Heart left ventricle (tissue), 16 donors: ENCODE results near the gene PLPP6. TPM values are rescaled to one million over a fixed set of nuclear protein-coding genes. Genes with fewer than 3 reads are reported as not detected.

Experiments
- ATAC-seq, 4 donors: fragments of 200-7000 bp; cut with Tn5 transposase; one replicate each; pipeline ENCODE4 v1.9.1; 2020 to 2022; ENCODE audit warnings: moderate library complexity in 4 of 4, mild to moderate bottlenecking in 3 of 4, moderate number of reproducible peaks in 1 of 4
- DNase-seq, 5 donors: peaks; one replicate each; pipeline ENCODE4 v3.0.0-alpha.2; 2020
- H3K27ac ChIP-seq, 12 donors: fragments of 200-600 bp; sonication (generic) in 4 of 12; one replicate each; pipeline versions ENCODE4 v1.5.0 to v1.8.0; 2016 to 2022; ENCODE audit warnings: mild to moderate bottlenecking in 2 of 12
- H3K27me3 ChIP-seq, 9 donors: fragments of 200-600 bp; sonication (generic) in 2 of 9; one replicate each; pipeline versions ENCODE4 v1.5.1 to v1.8.0; 2016 to 2022; ENCODE audit warnings: mild to moderate bottlenecking in 3 of 9
- H3K36me3 ChIP-seq, 9 donors: fragments of 200-600 bp; sonication (generic) in 2 of 9; one replicate each; pipeline versions ENCODE4 v1.5.0 to v1.8.0; 2018 to 2022; ENCODE audit warnings: mild to moderate bottlenecking in 2 of 9
- H3K4me1 ChIP-seq, 12 donors: fragments of 200-600 bp; sonication (generic) in 4 of 12; one replicate each; pipeline versions ENCODE4 v1.5.0 to v1.8.0; 2016 to 2022; ENCODE audit warnings: mild to moderate bottlenecking in 3 of 12
- H3K4me3 ChIP-seq, 12 donors: fragments of 200-600 bp; sonication (generic) in 4 of 12; one replicate each; pipeline versions ENCODE4 v1.5.0 to v1.8.0; 2017 to 2022; ENCODE audit warnings: mild to moderate bottlenecking in 9 of 12, moderate library complexity in 4 of 12
- H3K9me3 ChIP-seq, 12 donors: fragments of 200-600 bp; sonication (generic) in 4 of 12; one replicate each; pipeline versions ENCODE4 v1.5.0 to v1.8.0; 2016 to 2022; ENCODE audit warnings: mild to moderate bottlenecking in 1 of 12
- POLR2A ChIP-seq, 2 donors: fragments of 450-650 bp; IDR thresholded peaks; one replicate each; pipeline ENCODE4 v1.6.1; 2017; ENCODE audit warnings: antibody characterized with exemption in 2 of 2, mild to moderate bottlenecking in 2 of 2, moderate library complexity in 2 of 2
- WGBS, 4 donors: extraction: QIAGEN DNeasy Blood & Tissue Kit in 2 of 4; methylation state at CpG; one replicate each; pipeline versions ENCODE4 v1.1.5 to v1.1.7; 2013 to 2018; 5-methylcytosine and 5-hydroxymethylcytosine counted together
- intact Hi-C, 10 donors: fragments of 100-400 bp; cut with DNase I; formaldehyde crosslinking; loops; one replicate each; pipeline versions ENCODE4 v1.11.1 to v1.14.2; 2022
- polyA plus RNA-seq, 2 donors: library from polyadenylated mRNA; stranded (reverse); fragments of 200-250 nt; gene quantifications; one replicate each; pipeline ENCODE4 v1.2.3, GENCODE V29; 2013
- total RNA-seq, 9 donors: library from RNA; depleted of rRNA in 2 of 9; stranded (reverse); fragments of >200 nt in 2 of 9; fragmentation: NEBNext Ultra II Directional in 3 of 9; extraction: Animal tissue kit (Norgen Biotek cat#: 25700) in 3 of 9; gene quantifications; one replicate each; pipeline versions ENCODE4 v1.1.0 to v1.2.4, GENCODE V29; 2016 to 2023
- TF ChIP-seq, protein P1 (sequence below), 12 donors: fragments of 200-600 bp; sonication (generic) in 4 of 12; IDR thresholded peaks; one replicate each; pipeline versions ENCODE4 v1.5.0 to v1.8.0; 2018 to 2022; ENCODE audit warnings: antibody characterized with exemption in 12 of 12, mild to moderate bottlenecking in 5 of 12
- donor health status: ischemic (EF 13 %, LVEDD 7.1; RV severe dilation, severe dysfunction).
- donor health status: healthy with polysubstance abuse.
- donor health status: DM: no; HTN: yes; CAD: no.
- donor health status: DM: no; HTN: no; CAD: no.
- donor health status: ischemic (EF 25% LVEDD 6.9; RV normal size, moderate dysfunction).
- donor health status: ischemic (EF 25% LVEDD 5.7; RV mildly dilated, moderate dysfunction).
- donor health status: healthy.
- donor health status: DM: yes; HTN: yes; CAD: no.
- donor health status: ischemic (EF 35%, LVEDD 5.7; RV mildly dilated, moderate dysfunction).
- donor health status: nonischemic (EF 11% LVEDD 7.7; RV severe dilation, severe dysfunction).
- donor health status: DM: yes; HTN: yes; CAD: no.
- donor health status: PGD.
- donor health status: ischemic (EF 29% LVEDD 5.4; RV normal size, mild dysfunction).
- donor health status: nonischemic (EF 23%, LVEDD 6.1; RV moderate dilation, normal function).

PLPP6 gene
- total and polyA plus RNA-seq, 11 donors: 1.0 to 5.4 (median 2.8) TPM

DNA sequence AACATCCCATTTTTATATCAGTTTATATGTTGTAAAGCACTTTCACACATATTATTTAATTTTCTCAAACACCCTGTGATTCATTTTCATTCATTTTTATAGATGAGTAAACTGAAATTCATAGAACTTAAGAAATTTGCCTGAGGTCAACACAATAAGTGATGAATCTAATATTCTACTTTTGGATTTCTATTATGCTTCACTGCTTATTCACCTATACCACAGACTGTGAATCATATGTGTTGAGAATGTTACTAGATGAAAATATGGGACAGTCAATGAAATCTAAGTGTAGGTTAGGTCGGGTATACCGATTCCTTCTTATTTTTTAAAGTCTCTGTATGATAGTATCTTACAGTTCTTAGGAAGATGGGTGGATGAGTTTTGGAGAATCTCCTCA lies 42.0 kb downstream of the PLPP6 start:
- DNase-seq: no peak
- ATAC-seq: no peak
- Histone ChIP-seq H3K36me3 (peaks cover 0 to 99% (median 84%) of the 10 kb centered on the region in 9 donors), H3K27ac (no peak overlapping the region), H3K4me1 (no peaks in the 10 kb centered on the region), H3K4me3 (no peak overlapping the region), H3K9me3 (no peaks in the 10 kb centered on the region), H3K27me3 (no peaks in the 10 kb centered on the region)
- intact Hi-C loops: no loop called here
- TF ChIP-seq POLR2A (IDR thresholded peaks at IDR 0.05): no peak
- TF ChIP-seq, protein P1, sequence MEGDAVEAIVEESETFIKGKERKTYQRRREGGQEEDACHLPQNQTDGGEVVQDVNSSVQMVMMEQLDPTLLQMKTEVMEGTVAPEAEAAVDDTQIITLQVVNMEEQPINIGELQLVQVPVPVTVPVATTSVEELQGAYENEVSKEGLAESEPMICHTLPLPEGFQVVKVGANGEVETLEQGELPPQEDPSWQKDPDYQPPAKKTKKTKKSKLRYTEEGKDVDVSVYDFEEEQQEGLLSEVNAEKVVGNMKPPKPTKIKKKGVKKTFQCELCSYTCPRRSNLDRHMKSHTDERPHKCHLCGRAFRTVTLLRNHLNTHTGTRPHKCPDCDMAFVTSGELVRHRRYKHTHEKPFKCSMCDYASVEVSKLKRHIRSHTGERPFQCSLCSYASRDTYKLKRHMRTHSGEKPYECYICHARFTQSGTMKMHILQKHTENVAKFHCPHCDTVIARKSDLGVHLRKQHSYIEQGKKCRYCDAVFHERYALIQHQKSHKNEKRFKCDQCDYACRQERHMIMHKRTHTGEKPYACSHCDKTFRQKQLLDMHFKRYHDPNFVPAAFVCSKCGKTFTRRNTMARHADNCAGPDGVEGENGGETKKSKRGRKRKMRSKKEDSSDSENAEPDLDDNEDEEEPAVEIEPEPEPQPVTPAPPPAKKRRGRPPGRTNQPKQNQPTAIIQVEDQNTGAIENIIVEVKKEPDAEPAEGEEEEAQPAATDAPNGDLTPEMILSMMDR (IDR thresholded peaks at IDR 0.05): no peak
- 91 to 97% (median 96%) methylated on average over 2 of the region's 2 CpGs for WGBS, 4 donors

DNA sequence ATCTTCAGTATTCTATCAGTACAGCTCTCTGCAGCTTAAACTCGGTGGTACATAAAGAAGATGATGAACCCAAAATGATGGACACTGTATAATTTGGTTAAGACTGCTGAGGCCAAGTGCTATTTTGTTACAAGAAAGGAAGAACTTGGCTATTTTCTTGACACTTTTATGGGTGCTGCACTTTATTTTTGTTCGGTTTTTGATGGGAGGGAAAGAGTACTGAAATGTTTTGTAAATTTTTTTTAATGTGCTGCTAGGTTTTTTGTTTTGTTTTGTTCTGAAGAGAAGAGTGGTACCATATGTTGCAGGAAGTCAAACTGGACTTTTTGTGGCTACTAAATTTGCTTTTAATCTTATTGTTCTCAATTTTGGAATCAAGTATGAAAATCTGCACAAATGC lies 43.9 kb downstream of the PLPP6 start:
- WGBS, 4 donors: 60 to 76% (median 69%) methylated on average over 2 of the region's 2 CpGs
- ATAC-seq (no peak), DNase-seq (no peak)
- TF ChIP-seq, protein P1 (IDR thresholded peaks at IDR 0.05): no peak
- TF ChIP-seq POLR2A (IDR thresholded peaks at IDR 0.05): no peak
- intact Hi-C loops: no loop called here
- H3K27me3 ChIP-seq: no peaks in the 10 kb centered on the region
- peaks cover 0 to 98% (median 74%) of the 10 kb centered on the region in 9 donors for H3K36me3 ChIP-seq
- H3K27ac ChIP-seq: no peak overlapping the region
- H3K9me3 ChIP-seq: no peaks in the 10 kb centered on the region
- H3K4me1 ChIP-seq: no peaks in the 10 kb centered on the region
- H3K4me3 ChIP-seq: no peak overlapping the region

DNA sequence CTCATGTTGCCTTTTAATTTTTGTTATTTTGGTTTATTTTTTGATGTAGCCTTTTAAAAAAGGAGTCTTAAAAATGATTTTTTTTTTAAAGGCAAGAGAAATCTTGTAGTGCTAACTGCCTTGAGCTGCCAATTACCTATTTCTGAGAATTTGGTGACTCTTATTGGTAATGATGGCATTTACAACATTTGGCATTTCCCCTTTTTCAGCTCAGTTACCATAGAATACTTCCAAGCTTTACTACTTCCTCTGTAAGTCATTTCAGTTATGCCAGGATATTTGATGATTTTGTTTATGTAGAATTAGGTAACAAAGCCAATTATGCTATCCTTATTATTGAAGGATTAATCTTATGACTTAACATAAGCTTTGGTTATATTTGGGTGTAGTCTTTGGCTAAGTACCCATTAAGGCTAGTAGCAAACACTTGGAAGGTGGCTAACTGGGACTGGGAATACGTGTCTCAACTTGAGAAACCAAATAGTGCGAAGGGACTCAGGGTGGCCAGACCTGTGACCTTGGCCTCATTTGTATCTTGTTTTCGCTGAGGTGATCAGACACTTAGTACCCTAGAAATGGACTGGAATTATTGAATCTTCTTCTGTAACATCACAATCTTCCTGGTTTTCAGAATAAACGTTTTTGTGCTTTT lies 45.0 kb downstream of the PLPP6 start:
- Histone ChIP-seq H3K9me3 (no peaks in the 10 kb centered on the region), H3K4me3 (no peak overlapping the region), H3K36me3 (peaks cover 0 to 98% (median 68%) of the 10 kb centered on the region in 9 donors), H3K27me3 (no peaks in the 10 kb centered on the region), H3K4me1 (no peaks in the 10 kb centered on the region), H3K27ac (no peak overlapping the region)
- intact Hi-C loops: no loop called here
- 72 to 79% (median 76%) methylated on average over 4 of the region's 4 CpGs for WGBS, 4 donors
- TF ChIP-seq, protein P1 (IDR thresholded peaks at IDR 0.05): no peak
- ATAC-seq (no peak), DNase-seq (no peak)

DNA sequence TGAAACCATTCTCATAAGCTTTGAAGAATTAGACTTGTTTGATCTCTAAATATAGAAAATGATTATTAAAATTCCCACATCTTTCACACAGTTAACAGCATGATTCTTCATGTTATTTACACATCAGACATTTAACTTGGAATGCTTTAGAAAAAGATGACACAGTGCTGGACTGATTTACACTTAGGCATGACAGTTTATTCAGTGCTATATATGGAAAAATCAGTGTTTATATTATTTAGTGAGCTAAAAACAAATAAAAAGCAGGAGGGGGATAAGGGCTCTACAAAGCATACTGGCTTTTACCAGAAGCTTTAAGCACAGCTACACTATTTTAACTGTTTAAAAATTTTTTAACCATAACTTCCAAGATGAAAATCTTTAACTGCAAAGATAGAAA lies 47.3 kb downstream of the PLPP6 start:
- H3K4me3 ChIP-seq: no peak overlapping the region
- no peak for TF ChIP-seq POLR2A (IDR thresholded peaks at IDR 0.05)
- TF ChIP-seq, protein P1 (IDR thresholded peaks at IDR 0.05): no peak
- intact Hi-C loops: no loop called here
- H3K27ac ChIP-seq: no peak overlapping the region
- DNase-seq: no peak
- no peaks in the 10 kb centered on the region for H3K27me3 ChIP-seq
- H3K4me1 ChIP-seq: no peaks in the 10 kb centered on the region
- H3K36me3 ChIP-seq: peaks cover 0 to 94% (median 61%) of the 10 kb centered on the region in 9 donors
- ATAC-seq: no peak
- H3K9me3 ChIP-seq: no peaks in the 10 kb centered on the region
